H1 (cell line): Measurements from ENCODE around the gene ANKS1B. TPM values are rescaled to one million over a fixed set of nuclear protein-coding genes. Genes with fewer than 3 reads are reported as not detected.

ENCODE experiments used
- CTCF ChIA-PET: fragments of 300-600 bp; sonication (Branson Sonifier 250); formaldehyde crosslinking; loops from one replicate; lab custom pipeline; 2021; ENCODE audit not compliant: partially characterized antibody; lab: Charles Lee
- POLR2A ChIA-PET: fragments of 300-600 bp; sonication (Branson Sonifier 250); formaldehyde crosslinking; loops from one replicate; lab custom pipeline; 2021; ENCODE audit warnings: inconsistent platforms; ENCODE audit not compliant: partially characterized antibody; lab: Charles Lee
- DNase-seq, 2 experiments: peaks; one replicate each; pipeline versions ENCODE4 v3.0.0 to v3.0.0-alpha.2; 2010 to 2022; ENCODE audit warnings: low spot score in 2 of 2, low read depth in 1 of 2, mixed read lengths in 1 of 2
- FAIRE-seq: peaks from 2 replicates; lab custom pipeline; 2011; peaks lifted over from hg19 to GRCh38; lab: Jason Lieb, UNC
- H2AFZ ChIP-seq: 2 replicates; pipeline ENCODE4 v1.8.1; 2012; ENCODE audit warnings: low read length, inconsistent platforms
- H2AK5ac ChIP-seq: 2 replicates; pipeline ENCODE4 v1.6.1; 2013; ENCODE audit warnings: low read depth, low read length
- H2BK120ac ChIP-seq: replicated peaks from 2 replicates; pipeline ENCODE3; 2013; ENCODE audit warnings: low read depth, low read length, inconsistent platforms
- H2BK12ac ChIP-seq: 2 replicates; pipeline ENCODE4 v1.6.1; 2013; ENCODE audit warnings: low read depth, low read length
- H2BK15ac ChIP-seq: 2 replicates; pipeline ENCODE4 v1.6.1; 2013; ENCODE audit warnings: low read length
- H2BK20ac ChIP-seq: 2 replicates; pipeline ENCODE4 v1.6.1; 2013; ENCODE audit warnings: low read length
- H2BK5ac ChIP-seq: 2 replicates; pipeline ENCODE4 v1.6.1; 2013; ENCODE audit warnings: low read depth, low read length
- H3K14ac ChIP-seq: 2 replicates; pipeline ENCODE4 v1.6.1; 2013; ENCODE audit warnings: inconsistent platforms; ENCODE audit not compliant: insufficient read length
- H3K18ac ChIP-seq: 2 replicates; pipeline ENCODE4 v1.6.1; 2013; ENCODE audit warnings: low read length; ENCODE audit errors: extremely low read depth
- H3K23ac ChIP-seq: 2 replicates; pipeline ENCODE4 v1.6.1; 2013; ENCODE audit warnings: inconsistent platforms; ENCODE audit not compliant: insufficient read length
- H3K23me2 ChIP-seq: 2 replicates; pipeline ENCODE4 v1.6.1; 2013; ENCODE audit warnings: low read depth, low read length
- H3K27ac ChIP-seq: 2 replicates; pipeline ENCODE4 v1.6.1; 2011; ENCODE audit warnings: low read depth, low read length, inconsistent platforms
- H3K27me3 ChIP-seq, 4 experiments: replicated peaks in 1 of 4; 1 replicate in 1 of 4; 2 replicates in 3 of 4; pipeline versions ENCODE4 v1.6.1 to v1.8.1; 2011 to 2013; ENCODE audit warnings: low read length in 3 of 4, mild to moderate bottlenecking in 3 of 4, inconsistent platforms in 2 of 4, mixed read lengths in 2 of 4, moderate library complexity in 1 of 4; ENCODE audit not compliant: control insufficient read depth in 3 of 4, insufficient read depth in 3 of 4; ENCODE audit errors: extremely low read depth in 1 of 4
- H3K36me3 ChIP-seq, 4 experiments: 2 replicates each; pipeline versions ENCODE4 v1.6.1 to v1.8.1; 2011 to 2013; ENCODE audit warnings: mild to moderate bottlenecking in 4 of 4, low read length in 3 of 4, moderate library complexity in 2 of 4, control low read depth in 1 of 4, inconsistent platforms in 1 of 4; ENCODE audit not compliant: insufficient read depth in 4 of 4, control insufficient read depth in 2 of 4
- H3K4ac ChIP-seq: replicated peaks from 2 replicates; pipeline ENCODE3; 2013; ENCODE audit warnings: low read length, low read depth, mixed read lengths, inconsistent platforms; ENCODE audit not compliant: insufficient read length
- H3K4me1 ChIP-seq, 4 experiments: replicated peaks in 1 of 4; 1 replicate in 1 of 4; 2 replicates in 3 of 4; pipeline versions ENCODE4 v1.6.1 to v1.8.1; 2011 to 2013; ENCODE audit warnings: low read length in 3 of 4, inconsistent platforms in 2 of 4, mixed read lengths in 1 of 4; ENCODE audit not compliant: insufficient read depth in 4 of 4, control insufficient read depth in 3 of 4
- H3K4me2 ChIP-seq, 2 experiments: 2 replicates each; pipeline versions ENCODE4 v1.6.1 to v1.8.1; 2011 to 2013; ENCODE audit warnings: low read depth in 2 of 2, low read length in 2 of 2, control low read depth in 1 of 2, inconsistent platforms in 1 of 2, mild to moderate bottlenecking in 1 of 2; ENCODE audit not compliant: insufficient read depth in 1 of 2
- H3K4me3 ChIP-seq, 4 experiments: fragments of 200-600, 300-600 bp in 1 of 4; sonication (generic), shearing (Covaris generic), sonication (Bioruptor Twin) in 1 of 4; 2 replicates each; pipeline versions ENCODE4 v1.5.1 to v1.8.1; 2011 to 2016; ENCODE audit warnings: low read length in 4 of 4, low read depth in 3 of 4, control low read depth in 2 of 4, inconsistent platforms in 2 of 4, mild to moderate bottlenecking in 2 of 4, mixed read lengths in 1 of 4, moderate library complexity in 1 of 4; ENCODE audit not compliant: insufficient read depth in 2 of 4; ENCODE audit errors: extremely low read depth in 1 of 4
- H3K56ac ChIP-seq: replicated peaks from 2 replicates; pipeline ENCODE3; 2013; ENCODE audit warnings: low read depth, mild to moderate bottlenecking, mixed read lengths, low read length, inconsistent platforms; ENCODE audit not compliant: insufficient read length
- H3K79me1 ChIP-seq: 2 replicates; pipeline ENCODE4 v1.6.1; 2013; ENCODE audit warnings: low read depth, low read length, control low read depth
- H3K79me2 ChIP-seq, 2 experiments: 2 replicates each; pipeline versions ENCODE4 v1.6.1 to v1.8.1; 2012 to 2013; ENCODE audit warnings: low read length in 2 of 2, mild to moderate bottlenecking in 2 of 2, inconsistent platforms in 1 of 2; ENCODE audit not compliant: insufficient read depth in 2 of 2, control insufficient read depth in 1 of 2
- H3K9ac ChIP-seq, 4 experiments: replicated peaks in 1 of 4; 1 replicate in 1 of 4; 2 replicates in 3 of 4; pipeline versions ENCODE4 v1.6.1 to v1.8.1; 2011 to 2013; ENCODE audit warnings: low read depth in 3 of 4, low read length in 3 of 4, control low read depth in 2 of 4, mild to moderate bottlenecking in 2 of 4, moderate library complexity in 2 of 4, inconsistent platforms in 1 of 4; ENCODE audit errors: extremely low read depth in 1 of 4
- H3K9me3 ChIP-seq, 2 experiments: 2 replicates each; pipeline versions ENCODE4 v1.6.1 to v1.8.1; 2012 to 2013; ENCODE audit warnings: mild to moderate bottlenecking in 2 of 2, moderate library complexity in 2 of 2, control low read depth in 1 of 2, inconsistent platforms in 1 of 2, low read depth in 1 of 2, low read length in 1 of 2, mixed read lengths in 1 of 2; ENCODE audit not compliant: insufficient read depth in 2 of 2
- H4K20me1 ChIP-seq, 2 experiments: replicated peaks in 1 of 2; 2 replicates each; pipeline versions ENCODE3 to v1.8.1; 2011 to 2013; ENCODE audit warnings: inconsistent platforms in 2 of 2, low read length in 2 of 2, mild to moderate bottlenecking in 1 of 2; ENCODE audit not compliant: insufficient read depth in 2 of 2, control insufficient read depth in 1 of 2
- H4K5ac ChIP-seq: 2 replicates; pipeline ENCODE4 v1.6.1; 2013; ENCODE audit warnings: low read length, low read depth, mixed read lengths, inconsistent platforms; ENCODE audit not compliant: insufficient read length
- H4K8ac ChIP-seq: 2 replicates; pipeline ENCODE4 v1.8.0; 2013; ENCODE audit warnings: mild to moderate bottlenecking, moderate library complexity, low read length, inconsistent platforms; ENCODE audit not compliant: insufficient read depth; ENCODE audit errors: extremely low read depth
- H4K91ac ChIP-seq: replicated peaks from 2 replicates; pipeline ENCODE3; 2013; ENCODE audit warnings: low read length, mixed read lengths, inconsistent platforms; ENCODE audit not compliant: insufficient read length
- FOSL1 ChIP-seq: IDR thresholded peaks from 2 replicates; pipeline ENCODE4 v1.6.1; 2011; ENCODE audit warnings: mild to moderate bottlenecking, low read depth, low read length, moderate library complexity; ENCODE audit not compliant: insufficient read depth
- SAP30 ChIP-seq: fragments of 300-600 bp; sonication (generic); IDR thresholded peaks from 2 replicates; pipeline ENCODE4 v1.7.1; 2012; ENCODE audit warnings: low read length, moderate library complexity, mild to moderate bottlenecking, inconsistent platforms; ENCODE audit not compliant: insufficient read depth, insufficient replicate concordance
- SIRT6 ChIP-seq: IDR thresholded peaks from one replicate; pipeline ENCODE4 v1.7.1; 2012; ENCODE audit warnings: low read length, inconsistent platforms
- TEAD4 ChIP-seq: IDR thresholded peaks from 2 replicates; pipeline ENCODE4 v1.6.1; 2012; ENCODE audit warnings: low read depth, low read length, inconsistent platforms, mixed read lengths
- WGBS, 2 experiments: shearing (Covaris generic) in 1 of 2; methylation state at CpG; one replicate each; pipeline versions ENCODE4 v1.1.6 to v1.1.7; 2013 to 2015; ENCODE audit warnings: low lambda C conversion rate in 2 of 2, mixed read lengths in 2 of 2, inconsistent platforms in 1 of 2, low coverage in 1 of 2, missing lambda C conversion rate in 1 of 2; ENCODE audit not compliant: insufficient replicate concordance in 2 of 2, insufficient coverage in 1 of 2, insufficient read length in 1 of 2; ENCODE audit errors: extremely low coverage in 1 of 2, missing lambda C conversion rate in 1 of 2; 5-methylcytosine and 5-hydroxymethylcytosine counted together
- polyA plus RNA-seq, 7 experiments: library from polyadenylated mRNA; depleted of rRNA in 3 of 7; stranded (reverse) in 5 of 7; unstranded in 2 of 7; fragments of >200 nt in 5 of 7; fragments of 200-250 nt in 2 of 7; gene quantifications; 1 replicate in 5 of 7; 2 replicates in 1 of 7; 4 replicates in 1 of 7; pipeline versions ENCODE4 v1.2.1 to v1.2.3, GENCODE V29; 2011 to 2013; ENCODE audit warnings: missing spikeins in 2 of 7, mixed read lengths in 2 of 7
- total RNA-seq: library from RNA; stranded (reverse); fragmentation: NEBNext Ultra II Directional; extraction: Animal tissue kit (Norgen Biotek cat#: 25700); gene quantifications from 2 replicates; pipeline ENCODE4 v1.2.1, GENCODE V29; 2021

ANKS1B gene
- total and polyA plus RNA-seq, 2 of the 8 experiments (the other 6 are each of a cell fraction or from before 2014, with no cell fraction given): 2.7 to 6.1 TPM

GRCh38 chr12:99138393-99138792, 846.3 kb downstream of the ANKS1B start:
- CTCF ChIA-PET: interaction anchor here (0.7 to 1.5 kb wide), 4 partner anchors 9 to 140 kb away, joined by 3 to 5 read pairs (median 3); no protein-coding TSS in a partner anchor
- TF ChIP-seq SAP30 (no peak), SIRT6 (no peak), FOSL1 (no peak), TEAD4 (no peak)

More at GRCh38 chr12:99138393-99138792, 846.3 kb downstream of the ANKS1B start:
- no peak overlapping the region for H3K27ac ChIP-seq
- H3K18ac ChIP-seq: no peak overlapping the region
- H2AFZ ChIP-seq: no peak overlapping the region
- no peaks in the 10 kb centered on the region for H3K27me3 ChIP-seq
- H2AK5ac ChIP-seq: no peak overlapping the region
- H3K56ac ChIP-seq: no peak overlapping the region
- no peak overlapping the region for H3K23ac ChIP-seq
- H4K91ac ChIP-seq: no peak overlapping the region
- H3K9me3 ChIP-seq: peaks cover 0 to 3% of the 10 kb centered on the region in 2 experiments; a peak in 1 of 4 replicates
- H2BK120ac ChIP-seq: no peak overlapping the region
- H2BK15ac ChIP-seq: no peak overlapping the region
- DNase-seq (no peak), FAIRE-seq (no peak)
- no peak overlapping the region for H2BK5ac ChIP-seq
- POLR2A ChIA-PET: no interaction called here
- no peak overlapping the region for H4K8ac ChIP-seq
- H3K14ac ChIP-seq: no peak overlapping the region
- H4K5ac ChIP-seq: no peak overlapping the region
- no peaks in the 10 kb centered on the region for H3K79me2 ChIP-seq
- H3K23me2 ChIP-seq: no peaks in the 10 kb centered on the region; the same call in 1 of the 2 replicates
- H3K4me1 ChIP-seq: peaks cover 0 to 7% (median 1%) of the 10 kb centered on the region in 4 experiments; a peak in 2 of 7 replicates
- H2BK20ac ChIP-seq: no peak overlapping the region
- H3K4me3 ChIP-seq: no peak overlapping the region
- 87% methylated on average over 4 of the region's 4 CpGs; no CpG with 5 or more reads in 1 of the 2 experiments for WGBS, 2 experiments
- H2BK12ac ChIP-seq: no peak overlapping the region
- no peaks in the 10 kb centered on the region for H3K79me1 ChIP-seq
- H3K4me2 ChIP-seq: no peak overlapping the region
- no peaks in the 10 kb centered on the region for H3K36me3 ChIP-seq
- no peak overlapping the region for H3K4ac ChIP-seq
- H4K20me1 ChIP-seq: no peaks in the 10 kb centered on the region
- no peak overlapping the region for H3K9ac ChIP-seq
